Panc1 (cell line): ENCODE data around the gene TMEM117.

ENCODE experiments used
- SIN3A ChIP-seq: IDR thresholded peaks from 2 replicates; pipeline ENCODE4 v1.6.1; 2012; ENCODE audit warnings: low read depth, mild to moderate bottlenecking, low read length, moderate library complexity, borderline replicate concordance; ENCODE audit not compliant: insufficient read depth
- TF ChIP-seq, protein P1 (sequence below): fragments of 450-650 bp; IDR thresholded peaks from 2 replicates; pipeline ENCODE4 v1.5.1; 2017; ENCODE audit warnings: mild to moderate bottlenecking
- TF ChIP-seq, protein P2 (sequence below), 2 experiments: IDR thresholded peaks; 2 replicates each; pipeline ENCODE4 v1.6.1; 2011 to 2012; ENCODE audit warnings: low read depth in 2 of 2, control low read depth in 1 of 2, low read length in 1 of 2, mild to moderate bottlenecking in 1 of 2, moderate library complexity in 1 of 2; ENCODE audit not compliant: insufficient read depth in 1 of 2

DNA sequence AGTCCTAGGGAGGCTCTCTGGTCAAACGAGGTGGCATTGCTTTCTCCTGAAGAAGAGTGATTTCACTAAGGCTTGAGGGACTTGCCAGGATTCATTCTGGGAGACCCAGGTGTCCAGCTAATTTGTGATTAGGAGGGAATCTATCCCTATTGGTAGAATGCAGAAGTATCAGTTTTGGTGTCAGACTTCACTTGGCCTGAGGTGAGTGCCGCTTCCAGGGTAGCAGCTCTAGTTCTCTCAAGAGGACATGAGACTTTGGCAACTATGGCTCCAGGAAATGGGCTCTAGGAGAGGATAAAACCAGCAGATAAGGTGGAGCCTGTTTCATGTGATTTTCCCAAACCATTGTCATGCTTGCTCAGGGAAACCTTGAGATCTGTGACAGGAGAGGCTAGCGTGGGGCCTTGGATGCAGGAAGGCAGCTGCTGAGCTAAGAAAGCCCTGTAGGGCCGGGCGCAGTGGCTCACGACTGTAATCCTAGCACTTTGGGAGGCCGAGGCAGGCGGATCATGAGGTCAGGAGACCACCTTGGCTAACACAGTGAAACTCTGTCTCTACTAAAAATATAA, 11.6 kb upstream of the TMEM117 start:
- TF ChIP-seq, protein P1, sequence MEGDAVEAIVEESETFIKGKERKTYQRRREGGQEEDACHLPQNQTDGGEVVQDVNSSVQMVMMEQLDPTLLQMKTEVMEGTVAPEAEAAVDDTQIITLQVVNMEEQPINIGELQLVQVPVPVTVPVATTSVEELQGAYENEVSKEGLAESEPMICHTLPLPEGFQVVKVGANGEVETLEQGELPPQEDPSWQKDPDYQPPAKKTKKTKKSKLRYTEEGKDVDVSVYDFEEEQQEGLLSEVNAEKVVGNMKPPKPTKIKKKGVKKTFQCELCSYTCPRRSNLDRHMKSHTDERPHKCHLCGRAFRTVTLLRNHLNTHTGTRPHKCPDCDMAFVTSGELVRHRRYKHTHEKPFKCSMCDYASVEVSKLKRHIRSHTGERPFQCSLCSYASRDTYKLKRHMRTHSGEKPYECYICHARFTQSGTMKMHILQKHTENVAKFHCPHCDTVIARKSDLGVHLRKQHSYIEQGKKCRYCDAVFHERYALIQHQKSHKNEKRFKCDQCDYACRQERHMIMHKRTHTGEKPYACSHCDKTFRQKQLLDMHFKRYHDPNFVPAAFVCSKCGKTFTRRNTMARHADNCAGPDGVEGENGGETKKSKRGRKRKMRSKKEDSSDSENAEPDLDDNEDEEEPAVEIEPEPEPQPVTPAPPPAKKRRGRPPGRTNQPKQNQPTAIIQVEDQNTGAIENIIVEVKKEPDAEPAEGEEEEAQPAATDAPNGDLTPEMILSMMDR = no peak
- TF ChIP-seq SIN3A = no peak
- TF ChIP-seq, protein P2, sequence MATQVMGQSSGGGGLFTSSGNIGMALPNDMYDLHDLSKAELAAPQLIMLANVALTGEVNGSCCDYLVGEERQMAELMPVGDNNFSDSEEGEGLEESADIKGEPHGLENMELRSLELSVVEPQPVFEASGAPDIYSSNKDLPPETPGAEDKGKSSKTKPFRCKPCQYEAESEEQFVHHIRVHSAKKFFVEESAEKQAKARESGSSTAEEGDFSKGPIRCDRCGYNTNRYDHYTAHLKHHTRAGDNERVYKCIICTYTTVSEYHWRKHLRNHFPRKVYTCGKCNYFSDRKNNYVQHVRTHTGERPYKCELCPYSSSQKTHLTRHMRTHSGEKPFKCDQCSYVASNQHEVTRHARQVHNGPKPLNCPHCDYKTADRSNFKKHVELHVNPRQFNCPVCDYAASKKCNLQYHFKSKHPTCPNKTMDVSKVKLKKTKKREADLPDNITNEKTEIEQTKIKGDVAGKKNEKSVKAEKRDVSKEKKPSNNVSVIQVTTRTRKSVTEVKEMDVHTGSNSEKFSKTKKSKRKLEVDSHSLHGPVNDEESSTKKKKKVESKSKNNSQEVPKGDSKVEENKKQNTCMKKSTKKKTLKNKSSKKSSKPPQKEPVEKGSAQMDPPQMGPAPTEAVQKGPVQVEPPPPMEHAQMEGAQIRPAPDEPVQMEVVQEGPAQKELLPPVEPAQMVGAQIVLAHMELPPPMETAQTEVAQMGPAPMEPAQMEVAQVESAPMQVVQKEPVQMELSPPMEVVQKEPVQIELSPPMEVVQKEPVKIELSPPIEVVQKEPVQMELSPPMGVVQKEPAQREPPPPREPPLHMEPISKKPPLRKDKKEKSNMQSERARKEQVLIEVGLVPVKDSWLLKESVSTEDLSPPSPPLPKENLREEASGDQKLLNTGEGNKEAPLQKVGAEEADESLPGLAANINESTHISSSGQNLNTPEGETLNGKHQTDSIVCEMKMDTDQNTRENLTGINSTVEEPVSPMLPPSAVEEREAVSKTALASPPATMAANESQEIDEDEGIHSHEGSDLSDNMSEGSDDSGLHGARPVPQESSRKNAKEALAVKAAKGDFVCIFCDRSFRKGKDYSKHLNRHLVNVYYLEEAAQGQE (IDR thresholded peaks at IDR 0.05; ENCODE audit: insufficient read depth in 1 of 2, low read depth in 2 of 2, low read length in 1 of 2) = no peak
